ENCODE results near the gene PROSER2.

- no peak for TF ChIP-seq POLR2AphosphoS5 (IDR thresholded peaks at IDR 0.05; ENCODE audit: low read depth, low read length)
- no peak for TF ChIP-seq SIN3A (IDR thresholded peaks at IDR 0.05; ENCODE audit: borderline replicate concordance, insufficient read depth, low read depth, low read length)
- no peak for TF ChIP-seq CTCF (IDR thresholded peaks at IDR 0.05)
- no peak for TF ChIP-seq REST (IDR thresholded peaks at IDR 0.05; ENCODE audit: insufficient read depth in 1 of 2, low read depth in 2 of 2, low read length in 1 of 2)
- no peak for TF ChIP-seq TCF7L2 (IDR thresholded peaks at IDR 0.05; ENCODE audit: low read depth, low read length)
These were observed 57.2 kb downstream of the PROSER2 start for GRCh38 chr10:11880151-11881029.

Data from Panc1 (cell line).